A204.1 (cell line): ENCODE results near the gene NRAP.

Experiments
- FAIRE-seq: peaks from 2 replicates; lab custom pipeline; 2012; peaks lifted over from hg19 to GRCh38; lab: Jason Lieb, UNC

The NRAP gene

GRCh38 chr10:113560071-113560470, 103.8 kb downstream of the NRAP start:
- no peak for FAIRE-seq

GRCh38 chr10:113557903-113558321, 105.9 kb downstream of the NRAP start:
- FAIRE-seq: no peak

GRCh38 chr10:113557424-113557862, 106.4 kb downstream of the NRAP start:
- FAIRE-seq: no peak

- no peak for FAIRE-seq
Measured at GRCh38 chr10:113555751-113556150, 108.1 kb downstream of the NRAP start.

GRCh38 chr10:113555245-113555644, 108.6 kb downstream of the NRAP start:
- no peak for FAIRE-seq

GRCh38 chr10:113554214-113554613, 109.6 kb downstream of the NRAP start:
- FAIRE-seq: no peak

- FAIRE-seq: no peak
Measured at GRCh38 chr10:113553149-113553548, 110.7 kb downstream of the NRAP start.

- no peak for FAIRE-seq
Measured at GRCh38 chr10:113552701-113553100, 111.1 kb downstream of the NRAP start, which contains the start of gene HABP2. Gene HABP2 (plus strand): TSS chr10:113553053. CDS start chr10:113553122, 69 bp downstream.

- FAIRE-seq: no peak
Measured at GRCh38 chr10:113552014-113552413, 111.8 kb downstream of the NRAP start.

GRCh38 chr10:113550365-113550764, 113.5 kb downstream of the NRAP start:
- FAIRE-seq: no peak

- no peak for FAIRE-seq
Measured at GRCh38 chr10:113549856-113550255, 114.0 kb downstream of the NRAP start.

- FAIRE-seq: no peak
Measured at GRCh38 chr10:113547426-113547825, 116.4 kb downstream of the NRAP start.

GRCh38 chr10:113544392-113544791, 119.4 kb downstream of the NRAP start:
- no peak for FAIRE-seq

- no peak for FAIRE-seq
Measured at GRCh38 chr10:113543107-113543955, 120.5 kb downstream of the NRAP start.

GRCh38 chr10:113541549-113541927, 122.3 kb downstream of the NRAP start:
- no peak for FAIRE-seq

GRCh38 chr10:113540845-113541548, 122.8 kb downstream of the NRAP start:
- FAIRE-seq: no peak

- no peak for FAIRE-seq
Measured at GRCh38 chr10:113539789-113540188, 124.1 kb downstream of the NRAP start.
